ENCODE measurements around the gene CCDC87.

- no peak for TF ChIP-seq CTCF (IDR thresholded peaks at IDR 0.05)
- TF ChIP-seq EP300 (IDR thresholded peaks at IDR 0.05): no peak
Measured at GRCh38 chr11:66567787-66568123, 25.1 kb downstream of the CCDC87 start.

All from ovary (tissue), 3 donors.